HG02870 (cell line): ENCODE results near the gene PRTFDC1.
"Not testable (repeated sequence)": the region's sequence is repeated elsewhere in the genome, so short reads cannot be mapped to it uniquely, and the experiment has no call there.

Experiments used
- ATAC-seq: cut with Tn5 transposase; IDR thresholded peaks from one replicate; pipeline ENCODE4 v1.9.1; 2021; ENCODE audit warnings: mild to moderate bottlenecking, moderate library complexity; ENCODE audit not compliant: unreplicated experiment

The PRTFDC1 gene

DNA sequence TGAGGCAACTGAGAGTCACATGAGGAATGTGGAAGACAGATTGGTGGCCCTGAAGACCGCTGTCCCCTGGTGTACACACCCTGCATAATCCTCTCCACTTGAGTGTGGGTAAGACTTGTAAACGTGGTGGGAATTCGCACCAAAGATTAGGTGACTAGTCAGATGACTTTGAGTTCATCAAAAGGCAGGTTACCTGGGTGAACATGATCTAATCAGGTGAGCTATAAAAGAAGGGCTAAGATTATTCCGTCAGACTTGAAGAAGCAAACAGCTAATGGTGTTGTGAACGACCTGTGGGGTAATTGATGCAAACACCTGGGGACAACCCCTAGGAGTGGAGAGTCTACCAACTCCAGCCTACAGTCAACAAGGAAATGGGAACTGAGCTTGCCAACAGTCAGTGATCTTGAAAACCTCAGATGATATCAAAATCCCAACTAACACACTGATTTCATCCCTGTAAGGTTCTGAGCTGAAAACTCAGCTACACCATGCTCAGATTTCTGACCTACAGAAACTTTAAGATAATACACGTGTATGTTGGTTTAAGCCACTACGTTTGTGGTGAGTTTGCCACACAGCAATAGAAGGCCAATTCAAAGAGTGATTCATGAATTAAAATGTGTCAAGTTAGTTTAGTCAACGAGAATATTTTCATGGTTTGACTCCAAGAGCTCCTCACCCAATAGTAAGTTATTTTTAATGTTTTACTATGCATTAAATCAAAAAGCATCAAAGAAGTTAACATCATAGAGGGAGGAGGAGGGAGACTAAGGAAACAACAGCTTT, 16.7 kb downstream of the PRTFDC1 start:
- no peak for ATAC-seq

DNA sequence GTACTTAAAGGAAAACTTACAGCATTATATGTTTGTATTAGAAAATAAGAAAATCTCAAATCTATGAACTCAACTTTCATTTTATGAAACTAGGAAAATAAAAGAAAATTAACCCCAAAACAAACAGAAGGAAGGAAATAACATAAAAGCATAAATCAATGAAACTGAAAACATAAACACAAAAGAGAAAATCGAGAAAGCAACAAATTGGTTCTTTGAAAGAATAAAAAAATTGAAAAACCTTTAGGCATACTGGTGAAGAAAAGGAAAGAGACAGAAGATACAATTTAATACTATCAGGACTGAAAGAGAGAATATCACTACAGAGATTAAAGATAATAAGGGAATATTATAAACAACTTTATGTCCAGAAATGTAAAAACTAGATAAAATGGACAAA, 21.2 kb downstream of the PRTFDC1 start:
- no peak for ATAC-seq

GRCh38 chr10:24930427-24930826, 22.0 kb downstream of the PRTFDC1 start:
- peak; percentile 65 for ATAC-seq

- ATAC-seq, result no peak
Measured at GRCh38 chr10:24929904-24930303, 22.5 kb downstream of the PRTFDC1 start.

- no peak for ATAC-seq
Measured at GRCh38 chr10:24929056-24929544, 23.3 kb downstream of the PRTFDC1 start.

DNA sequence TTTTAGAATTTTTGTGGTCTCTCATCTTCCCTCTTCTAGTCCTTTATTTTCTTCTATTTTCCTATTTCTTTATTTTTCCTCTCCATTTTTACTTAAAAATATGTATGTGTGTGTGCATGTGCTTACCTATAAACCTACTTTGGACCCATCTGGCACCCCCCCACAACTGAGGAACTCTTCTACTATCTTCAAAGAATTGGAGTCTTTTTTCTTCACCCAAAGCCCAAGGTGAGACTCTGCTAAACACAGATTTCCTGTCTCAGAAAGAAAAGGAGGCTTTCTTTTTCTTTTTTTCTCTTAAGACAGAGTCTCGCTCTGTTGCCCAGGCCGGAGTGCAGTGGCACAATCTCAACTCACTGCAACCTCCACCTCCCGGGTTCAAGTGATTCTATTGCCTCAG, 24.2 kb downstream of the PRTFDC1 start:
- no peak for ATAC-seq

- no peak for ATAC-seq
Measured at GRCh38 chr10:24926557-24926956, 25.8 kb downstream of the PRTFDC1 start.

- ATAC-seq, result no peak
Measured at GRCh38 chr10:24925799-24926198, 26.6 kb downstream of the PRTFDC1 start.

- ATAC-seq, result not testable (repeated sequence)
Measured at GRCh38 chr10:24924483-24924882, 27.9 kb downstream of the PRTFDC1 start.

GRCh38 chr10:24922222-24922868, 30.1 kb downstream of the PRTFDC1 start:
- ATAC-seq, result not testable (repeated sequence)

GRCh38 chr10:24920907-24921881, 31.2 kb downstream of the PRTFDC1 start:
- peak; percentile 98 for ATAC-seq

- not testable (repeated sequence) for ATAC-seq
Measured at GRCh38 chr10:24920192-24920591, 32.2 kb downstream of the PRTFDC1 start.

- ATAC-seq, result not testable (repeated sequence)
Measured at GRCh38 chr10:24919629-24920028, 32.8 kb downstream of the PRTFDC1 start.

- no peak for ATAC-seq
Measured at GRCh38 chr10:24917979-24918378, 34.4 kb downstream of the PRTFDC1 start.

GRCh38 chr10:24917493-24917892, 34.9 kb downstream of the PRTFDC1 start:
- no peak for ATAC-seq

DNA sequence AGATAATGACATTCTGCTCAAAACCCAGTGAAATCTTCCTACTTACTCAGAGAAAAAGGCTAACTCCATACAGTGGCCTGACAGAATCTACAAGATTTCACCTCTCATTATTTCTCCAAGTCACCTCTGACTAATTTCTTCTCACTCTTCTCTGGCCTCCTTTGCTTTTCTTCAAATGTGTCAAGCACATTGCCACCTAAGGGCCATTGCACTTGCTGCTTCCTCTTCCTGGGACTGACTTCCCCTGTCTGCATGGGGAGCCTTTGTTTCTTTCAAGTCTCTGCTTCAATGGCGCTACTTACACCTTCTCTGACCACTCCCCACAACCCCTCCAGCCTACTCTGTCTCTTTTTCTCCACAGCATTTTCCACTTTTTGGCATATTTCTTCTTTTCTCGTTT, 36.0 kb downstream of the PRTFDC1 start:
- ATAC-seq, result no peak

GRCh38 chr10:24915304-24915703, 37.1 kb downstream of the PRTFDC1 start:
- no peak for ATAC-seq

GRCh38 chr10:24914148-24914547, 38.3 kb downstream of the PRTFDC1 start:
- no peak for ATAC-seq

GRCh38 chr10:24912215-24912614, 40.2 kb downstream of the PRTFDC1 start:
- no peak for ATAC-seq

GRCh38 chr10:24911029-24911428, 41.4 kb downstream of the PRTFDC1 start:
- no peak for ATAC-seq

DNA sequence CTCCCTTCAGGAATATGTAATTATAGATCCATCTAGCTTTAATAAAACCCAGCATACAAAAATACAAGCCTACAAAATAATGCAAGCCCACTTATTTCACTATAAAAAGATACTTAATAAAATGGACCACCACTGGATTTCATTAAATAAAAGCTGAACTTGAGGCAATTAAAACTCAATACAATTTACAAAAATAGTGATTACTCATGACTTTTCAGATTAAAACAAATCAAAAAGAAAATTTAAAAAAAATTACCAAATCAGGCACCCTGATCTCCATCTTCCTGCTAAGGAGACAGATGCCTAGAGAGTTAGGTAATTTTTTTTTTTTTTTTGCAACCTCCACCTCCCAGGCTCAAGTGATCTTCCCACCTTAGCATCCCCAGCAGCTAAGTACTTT, 41.8 kb downstream of the PRTFDC1 start:
- ATAC-seq, result no peak
